ENCODE data around the gene AXIN1.
A peak's percentile ranks its signal among the peaks of the same experiment; 100 is the strongest.
"Not testable (repeated sequence)": the region's sequence is repeated elsewhere in the genome, so short reads cannot be mapped to it uniquely, and the experiment has no call there.

AXIN1 gene

GRCh38 chr16:381789-382717 lies 29.5 kb upstream of the AXIN1 start, which contains the start of gene PGAP6:
TSS of gene PGAP6 (minus strand) at chr16:381978. CDS start at chr16:381821, 157 bp downstream.
- DNase-seq (ENCODE audit: low spot score): no peak

GRCh38 chr16:381012-381788 lies 28.7 kb upstream of the AXIN1 start:
- no peak for DNase-seq (ENCODE audit: low spot score)

GRCh38 chr16:380762-381011 lies 28.2 kb upstream of the AXIN1 start:
- no peak for DNase-seq (ENCODE audit: low spot score)

- DNase-seq (ENCODE audit: low spot score): no peak
Measured at GRCh38 chr16:379961-380761, 27.6 kb upstream of the AXIN1 start.

GRCh38 chr16:379183-379960 lies 26.8 kb upstream of the AXIN1 start:
- DNase-seq (ENCODE audit: low spot score): no peak

- DNase-seq (ENCODE audit: low spot score): no peak
Measured at GRCh38 chr16:378821-379182, 26.3 kb upstream of the AXIN1 start.

GRCh38 chr16:378113-378820 lies 25.7 kb upstream of the AXIN1 start:
- DNase-seq (ENCODE audit: low spot score): not testable (repeated sequence)

GRCh38 chr16:377419-377951 lies 25.0 kb upstream of the AXIN1 start:
- DNase-seq (ENCODE audit: low spot score): no peak

- no peak for DNase-seq (ENCODE audit: low spot score)
Measured at GRCh38 chr16:376817-377418, 24.4 kb upstream of the AXIN1 start.

GRCh38 chr16:375927-376816 lies 23.6 kb upstream of the AXIN1 start:
- DNase-seq (ENCODE audit: low spot score): no peak

- DNase-seq (ENCODE audit: low spot score): no peak
Measured at GRCh38 chr16:375212-375611, 22.7 kb upstream of the AXIN1 start.

GRCh38 chr16:374616-374926 lies 22.0 kb upstream of the AXIN1 start:
- no peak for DNase-seq (ENCODE audit: low spot score)

- DNase-seq (ENCODE audit: low spot score): no peak
Measured at GRCh38 chr16:373848-374615, 21.5 kb upstream of the AXIN1 start.

GRCh38 chr16:373020-373598 lies 20.6 kb upstream of the AXIN1 start:
- no peak for DNase-seq (ENCODE audit: low spot score)

GRCh38 chr16:372302-372983 lies 19.9 kb upstream of the AXIN1 start:
- DNase-seq (ENCODE audit: low spot score): no peak

- peak; percentile 68 for DNase-seq (ENCODE audit: low spot score)
Measured at GRCh38 chr16:371515-372301, 19.2 kb upstream of the AXIN1 start.

Measured in SK-N-DZ (cell line).